Mesenchymal stem cell (in vitro differentiated cells and primary cell): ENCODE results near the gene ABAT.

Experiments used
- DNase-seq: peaks from one replicate; pipeline ENCODE4 v3.0.0-alpha.2; 2013
- H2AFZ ChIP-seq: one replicate; pipeline ENCODE4 v1.6.1; 2013; ENCODE audit warnings: low read depth, mild to moderate bottlenecking, control low read depth, inconsistent platforms, low read length, moderate library complexity
- H2AK5ac ChIP-seq: 2 replicates; pipeline ENCODE4 v1.6.1; 2013; ENCODE audit warnings: low read length, moderate library complexity, mild to moderate bottlenecking, inconsistent platforms; ENCODE audit not compliant: severe bottlenecking
- H2BK120ac ChIP-seq: one replicate; pipeline ENCODE4 v1.6.1; 2013; ENCODE audit warnings: low read depth, mild to moderate bottlenecking, inconsistent platforms, low read length, moderate library complexity
- H2BK12ac ChIP-seq, 2 experiments: one replicate each; pipeline ENCODE4 v1.6.1; 2013; ENCODE audit warnings: inconsistent platforms in 2 of 2, low read length in 2 of 2, mild to moderate bottlenecking in 2 of 2, moderate library complexity in 2 of 2, control low read depth in 1 of 2
- H2BK15ac ChIP-seq: one replicate; pipeline ENCODE4 v1.6.1; 2013; ENCODE audit warnings: mild to moderate bottlenecking, low read depth, inconsistent platforms; ENCODE audit not compliant: poor library complexity, severe bottlenecking
- H2BK5ac ChIP-seq: 2 replicates; pipeline ENCODE4 v1.6.1; 2013; ENCODE audit warnings: low read depth, mild to moderate bottlenecking, low read length, control low read depth, inconsistent platforms; ENCODE audit not compliant: poor library complexity, severe bottlenecking
- H3K14ac ChIP-seq, 2 experiments: one replicate each; pipeline ENCODE4 v1.6.1; 2013; ENCODE audit warnings: inconsistent platforms in 2 of 2, low read length in 2 of 2, control low read depth in 1 of 2, mild to moderate bottlenecking in 1 of 2, moderate library complexity in 1 of 2
- H3K18ac ChIP-seq, 2 experiments: one replicate each; pipeline ENCODE4 v1.6.1; 2013; ENCODE audit warnings: inconsistent platforms in 2 of 2, low read length in 2 of 2, control low read depth in 1 of 2, low read depth in 1 of 2, mild to moderate bottlenecking in 1 of 2
- H3K23ac ChIP-seq, 2 experiments: one replicate each; pipeline ENCODE4 v1.6.1; 2013; ENCODE audit warnings: inconsistent platforms in 2 of 2, low read length in 2 of 2, mild to moderate bottlenecking in 2 of 2, moderate library complexity in 2 of 2, control low read depth in 1 of 2
- H3K27ac ChIP-seq: 2 replicates; pipeline ENCODE4 v1.5.1; 2013; ENCODE audit warnings: mild to moderate bottlenecking, moderate library complexity, low read length, control low read depth, inconsistent platforms; ENCODE audit not compliant: poor library complexity, severe bottlenecking
- H3K27me3 ChIP-seq, 2 experiments: 2 replicates each; pipeline versions ENCODE4 v1.6.1 to v1.7.0; 2013; ENCODE audit warnings: low read length in 2 of 2, mild to moderate bottlenecking in 2 of 2, moderate library complexity in 2 of 2, control low read depth in 1 of 2, inconsistent platforms in 1 of 2; ENCODE audit not compliant: control insufficient read depth in 1 of 2, insufficient read depth in 1 of 2
- H3K36me3 ChIP-seq, 2 experiments: 2 replicates each; pipeline versions ENCODE4 v1.6.1 to v1.7.0; 2013; ENCODE audit warnings: low read length in 2 of 2, control low read depth in 1 of 2, inconsistent platforms in 1 of 2, low read depth in 1 of 2, mild to moderate bottlenecking in 1 of 2; ENCODE audit not compliant: insufficient read depth in 2 of 2, control insufficient read depth in 1 of 2
- H3K4ac ChIP-seq, 2 experiments: one replicate each; pipeline ENCODE4 v1.6.1; 2013; ENCODE audit warnings: inconsistent platforms in 2 of 2, low read length in 2 of 2, mild to moderate bottlenecking in 2 of 2, moderate library complexity in 2 of 2, control low read depth in 1 of 2, low read depth in 1 of 2
- H3K4me1 ChIP-seq: 2 replicates; pipeline ENCODE4 v1.6.1; 2013; ENCODE audit warnings: low read depth, low read length, control low read depth; ENCODE audit not compliant: control insufficient read depth, insufficient read depth
- H3K4me2 ChIP-seq: 2 replicates; pipeline ENCODE4 v1.6.1; 2013; ENCODE audit warnings: low read length, mild to moderate bottlenecking, inconsistent platforms; ENCODE audit not compliant: poor library complexity, severe bottlenecking
- H3K4me3 ChIP-seq, 2 experiments: 2 replicates each; pipeline versions ENCODE4 v1.5.1 to v1.7.0; 2013; ENCODE audit warnings: low read length in 2 of 2, mild to moderate bottlenecking in 2 of 2, control low read depth in 1 of 2, low read depth in 1 of 2; ENCODE audit not compliant: insufficient read depth in 1 of 2
- H3K79me1 ChIP-seq: replicated peaks from 2 replicates; pipeline ENCODE4 v1.6.1; 2013; ENCODE audit warnings: mild to moderate bottlenecking, control low read depth, low read length, inconsistent platforms; ENCODE audit not compliant: poor library complexity, severe bottlenecking
- H3K9ac ChIP-seq: 2 replicates; pipeline ENCODE4 v1.7.0; 2013; ENCODE audit warnings: mild to moderate bottlenecking, low read length, moderate library complexity
- H3K9me3 ChIP-seq: 2 replicates; pipeline ENCODE4 v1.7.0; 2013; ENCODE audit warnings: mild to moderate bottlenecking, low read length; ENCODE audit not compliant: control insufficient read depth
- H4K8ac ChIP-seq: one replicate; pipeline ENCODE4 v1.6.1; 2013; ENCODE audit warnings: inconsistent platforms, mild to moderate bottlenecking, low read length, moderate library complexity
- H4K91ac ChIP-seq: one replicate; pipeline ENCODE4 v1.6.1; 2013; ENCODE audit warnings: mild to moderate bottlenecking, low read length, inconsistent platforms
- WGBS: methylation state at CpG from one replicate; pipeline ENCODE4 v1.1.7; 2013; ENCODE audit warnings: mixed read lengths; 5-methylcytosine and 5-hydroxymethylcytosine counted together

The ABAT gene

GRCh38 chr16:8646326-8647053 lies 27.9 kb upstream of the ABAT start:
- Histone ChIP-seq H3K79me1 (peaks cover 5% of the 10 kb centered on the region), H4K91ac (no peak overlapping the region), H3K9me3 (no peaks in the 10 kb centered on the region), H3K36me3 (peaks cover 69 to 74% of the 10 kb centered on the region in 2 experiments), H3K4me1 (no peaks in the 10 kb centered on the region), H2AK5ac (no peak overlapping the region), H2AFZ (no peak overlapping the region), H2BK15ac (no peak overlapping the region), H3K4me2 (no peak overlapping the region), H3K4me3 (no peak overlapping the region), H3K4ac (no peak overlapping the region), H3K14ac (no peak overlapping the region), H3K23ac (no peak overlapping the region), H2BK12ac (no peak overlapping the region), H2BK5ac (no peak overlapping the region), H4K8ac (no peak overlapping the region), H3K18ac (no peak overlapping the region), H3K27me3 (no peaks in the 10 kb centered on the region), H2BK120ac (no peak overlapping the region), H3K27ac (no peak overlapping the region), H3K9ac (no peak overlapping the region)
- WGBS: 95% methylated on average over 13 of the region's 13 CpGs
- no peak for DNase-seq

DNA sequence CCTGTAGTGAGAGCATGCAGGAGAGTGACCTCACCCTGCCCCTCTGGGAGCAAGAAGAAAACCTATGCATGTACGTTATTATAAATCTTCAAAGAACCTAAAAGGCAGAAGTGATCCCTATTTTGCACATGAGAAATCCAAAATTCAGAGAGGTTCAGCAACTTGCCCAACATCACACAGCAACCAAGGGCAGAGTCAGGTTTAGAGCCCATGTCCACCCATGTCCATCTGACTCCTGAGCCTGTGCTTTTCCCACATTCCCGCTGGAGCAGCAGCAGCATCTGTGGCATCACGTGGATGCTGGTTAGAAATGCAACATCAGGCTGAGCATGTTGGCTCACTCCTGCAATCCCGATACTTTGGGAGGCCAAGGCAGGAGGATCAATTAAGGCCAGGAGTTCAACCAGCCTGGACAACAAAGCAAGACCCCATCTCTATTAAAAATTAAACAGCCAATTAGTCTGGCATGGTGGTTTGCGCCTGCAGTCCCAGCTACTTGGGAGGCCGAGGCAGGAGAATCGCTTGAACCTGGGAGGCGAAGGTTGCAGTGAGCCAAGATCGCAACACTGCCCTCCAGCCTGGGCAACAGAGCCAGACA lies 26.6 kb upstream of the ABAT start:
- no peak overlapping the region for H4K8ac ChIP-seq
- no peak overlapping the region for H2BK15ac ChIP-seq
- no peak overlapping the region for H2BK120ac ChIP-seq
- H3K36me3 ChIP-seq: peaks cover 55 to 60% of the 10 kb centered on the region in 2 experiments
- H2BK5ac ChIP-seq: no peak overlapping the region
- no peaks in the 10 kb centered on the region for H3K9me3 ChIP-seq
- no peak overlapping the region for H2BK12ac ChIP-seq
- no peak overlapping the region for H3K14ac ChIP-seq
- no peak overlapping the region for H3K4me2 ChIP-seq
- H3K27ac ChIP-seq: no peak overlapping the region
- H3K4ac ChIP-seq: no peak overlapping the region
- H3K18ac ChIP-seq: no peak overlapping the region
- no peak overlapping the region for H4K91ac ChIP-seq
- H3K9ac ChIP-seq: no peak overlapping the region
- H3K4me3 ChIP-seq: no peak overlapping the region
- H2AFZ ChIP-seq: no peak overlapping the region
- no peak for DNase-seq
- H3K79me1 ChIP-seq: peaks cover 2% of the 10 kb centered on the region
- WGBS: 85% methylated on average over 8 of the region's 9 CpGs
- no peaks in the 10 kb centered on the region for H3K27me3 ChIP-seq
- H2AK5ac ChIP-seq: no peak overlapping the region
- no peak overlapping the region for H3K23ac ChIP-seq
- no peaks in the 10 kb centered on the region for H3K4me1 ChIP-seq

GRCh38 chr16:8648877-8649276 lies 25.5 kb upstream of the ABAT start:
- Histone ChIP-seq H3K23ac (no peak overlapping the region), H2BK120ac (no peak overlapping the region), H4K8ac (no peak overlapping the region), H3K4ac (no peak overlapping the region), H3K79me1 (peaks cover 2% of the 10 kb centered on the region), H2AK5ac (no peak overlapping the region), H3K18ac (no peak overlapping the region), H3K14ac (no peak overlapping the region), H3K36me3 (peaks cover 49 to 50% of the 10 kb centered on the region in 2 experiments), H2BK15ac (no peak overlapping the region), H2BK12ac (no peak overlapping the region), H4K91ac (no peak overlapping the region), H3K9me3 (no peaks in the 10 kb centered on the region), H3K4me2 (no peak overlapping the region), H2AFZ (no peak overlapping the region), H2BK5ac (no peak overlapping the region), H3K9ac (no peak overlapping the region), H3K4me1 (no peaks in the 10 kb centered on the region), H3K27me3 (no peaks in the 10 kb centered on the region), H3K27ac (no peak overlapping the region), H3K4me3 (no peak overlapping the region)
- WGBS: 98% methylated on average over 4 of the region's 4 CpGs
- DNase-seq: no peak

DNA sequence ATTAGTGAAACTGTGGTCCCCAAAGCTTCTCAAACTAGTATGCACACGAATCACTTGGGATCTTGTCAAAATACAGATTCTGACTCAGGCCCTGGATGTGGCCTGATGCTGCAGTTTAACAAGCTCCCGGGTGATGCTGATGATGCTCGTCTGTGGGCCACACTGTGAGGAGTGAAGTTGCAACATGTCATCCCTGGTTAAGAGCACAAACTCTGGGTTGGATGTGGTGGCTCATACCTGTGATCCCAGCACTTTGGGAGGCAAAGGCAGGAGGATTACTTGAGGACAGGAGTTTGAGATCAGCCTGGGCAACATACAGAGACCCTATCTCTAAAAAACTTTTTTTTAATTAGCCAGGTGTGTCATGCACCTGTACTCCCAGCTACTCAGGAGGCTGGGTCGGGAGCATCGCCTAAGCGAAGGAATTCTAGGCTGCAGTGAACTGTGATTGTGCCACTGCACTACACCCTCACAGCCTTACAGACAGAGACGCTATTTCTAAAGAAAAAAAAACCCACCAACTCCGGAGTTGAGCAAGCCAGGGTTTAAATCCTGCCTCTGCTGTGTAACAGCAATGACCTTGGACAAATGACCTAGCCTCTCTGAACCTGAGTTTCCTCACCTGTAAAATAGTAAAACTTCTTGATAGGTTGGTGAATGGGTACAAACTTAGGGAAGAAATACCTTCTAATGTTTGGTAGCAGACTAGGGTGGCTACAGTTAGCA lies 24.4 kb upstream of the ABAT start:
- Histone ChIP-seq H3K23ac (no peak overlapping the region), H3K27me3 (no peaks in the 10 kb centered on the region), H3K4me2 (no peak overlapping the region), H3K9ac (no peak overlapping the region), H2AK5ac (no peak overlapping the region), H3K79me1 (no peaks in the 10 kb centered on the region), H2BK15ac (no peak overlapping the region), H2BK5ac (no peak overlapping the region), H3K4ac (no peak overlapping the region), H3K27ac (no peak overlapping the region), H3K4me3 (no peak overlapping the region), H4K91ac (no peak overlapping the region), H2BK120ac (no peak overlapping the region), H3K18ac (no peak overlapping the region), H2AFZ (no peak overlapping the region), H3K9me3 (no peaks in the 10 kb centered on the region), H3K14ac (no peak overlapping the region), H3K4me1 (no peaks in the 10 kb centered on the region), H4K8ac (no peak overlapping the region), H2BK12ac (no peak overlapping the region), H3K36me3 (peaks cover 38 to 39% of the 10 kb centered on the region in 2 experiments)
- WGBS: 80% methylated on average over 8 of the region's 8 CpGs
- DNase-seq: no peak
